Effector memory CD8-positive, alpha-beta T cell (primary cell): ENCODE data around the gene GPR148.
A peak's percentile ranks its signal among the peaks of the same experiment; 100 is the strongest.
"Not testable (repeated sequence)": the region's sequence is repeated elsewhere in the genome, so short reads cannot be mapped to it uniquely, and the experiment has no call there.

ENCODE experiments used
- ATAC-seq: fragments of 150-1000 bp; cut with Tn5 transposase; replicated peaks from 2 replicates; pipeline ENCODE4 v1.10.0; 2021; ENCODE audit warnings: mild to moderate bottlenecking, moderate library complexity
- DNase-seq, 3 experiments: peaks; one replicate each; pipeline ENCODE4 v3.0.0; 2021
- H3K27ac Mint-ChIP-seq, 2 donors: one replicate each; pipeline ENCODE4 v1.8.0; 2022; ENCODE audit warnings: mild to moderate bottlenecking in 2 of 2, mixed read lengths in 2 of 2, moderate library complexity in 2 of 2
- H3K27me3 Mint-ChIP-seq, 2 donors: one replicate each; pipeline ENCODE4 v1.8.0; 2022; ENCODE audit warnings: mixed read lengths in 2 of 2
- H3K36me3 Mint-ChIP-seq: one replicate; pipeline ENCODE4 v1.8.0; 2022; ENCODE audit warnings: mild to moderate bottlenecking, moderate library complexity, mixed read lengths; ENCODE audit not compliant: insufficient read depth
- H3K4me1 Mint-ChIP-seq, 2 donors: one replicate each; pipeline ENCODE4 v1.8.0; 2022; ENCODE audit warnings: low read depth in 2 of 2, mixed read lengths in 2 of 2
- H3K4me3 Mint-ChIP-seq, 2 donors: one replicate each; pipeline ENCODE4 v1.8.0; 2022; ENCODE audit warnings: mild to moderate bottlenecking in 2 of 2, mixed read lengths in 2 of 2, moderate library complexity in 2 of 2
- H3K9me3 Mint-ChIP-seq, 2 donors: one replicate each; pipeline ENCODE4 v1.8.0; 2022; ENCODE audit warnings: mixed read lengths in 2 of 2

The GPR148 gene

GRCh38 chr2:130732257-130732656 is 3.4 kb downstream of the GPR148 start:
- not testable (repeated sequence) for H3K4me3 Mint-ChIP-seq

GRCh38 chr2:130735200-130735599 is 6.3 kb downstream of the GPR148 start:
- H3K4me1 Mint-ChIP-seq: no peaks in the 10 kb centered on the region
- H3K36me3 Mint-ChIP-seq: peaks cover 3% of the 10 kb centered on the region
- no peak overlapping the region for H3K4me3 Mint-ChIP-seq
- no peak overlapping the region for H3K27ac Mint-ChIP-seq
- no peak for ATAC-seq
- H3K27me3 Mint-ChIP-seq: peaks cover 14 to 18% of the 10 kb centered on the region in 2 donors
- peaks cover 4 to 11% of the 10 kb centered on the region in 2 donors for H3K9me3 Mint-ChIP-seq
- DNase-seq: no peak

More at GRCh38 chr2:130732257-130732656, 3.4 kb downstream of the GPR148 start:
- H3K4me1 Mint-ChIP-seq: peaks cover 9 to 12% of the 10 kb centered on the region in 2 donors
- not testable (repeated sequence) for H3K27ac Mint-ChIP-seq, H3K27me3 Mint-ChIP-seq, ATAC-seq, DNase-seq
- H3K36me3 Mint-ChIP-seq: peaks cover 15% of the 10 kb centered on the region
- peaks cover 4 to 16% of the 10 kb centered on the region in 2 donors for H3K9me3 Mint-ChIP-seq

GRCh38 chr2:130736487-130736886 is 7.6 kb downstream of the GPR148 start:
- H3K27me3 Mint-ChIP-seq: peaks cover 26 to 31% of the 10 kb centered on the region in 2 donors
- ATAC-seq (no peak), DNase-seq (no peak)
- H3K4me3 Mint-ChIP-seq: no peak overlapping the region
- H3K9me3 Mint-ChIP-seq: peaks cover 4 to 11% of the 10 kb centered on the region in 2 donors
- peaks cover 3% of the 10 kb centered on the region for H3K36me3 Mint-ChIP-seq
- H3K4me1 Mint-ChIP-seq: no peaks in the 10 kb centered on the region
- H3K27ac Mint-ChIP-seq: no peak overlapping the region

- H3K9me3 Mint-ChIP-seq: peaks cover 4 to 11% of the 10 kb centered on the region in 2 donors
- DNase-seq (no peak), ATAC-seq (no peak)
- peaks cover 26 to 31% of the 10 kb centered on the region in 2 donors for H3K27me3 Mint-ChIP-seq
- no peak overlapping the region for H3K27ac Mint-ChIP-seq
- no peaks in the 10 kb centered on the region for H3K4me1 Mint-ChIP-seq
- no peak overlapping the region for H3K4me3 Mint-ChIP-seq
- peaks cover 5% of the 10 kb centered on the region for H3K36me3 Mint-ChIP-seq
Measured at GRCh38 chr2:130737592-130737991, 8.7 kb downstream of the GPR148 start.

GRCh38 chr2:130740671-130741070 is 11.8 kb downstream of the GPR148 start:
- H3K4me1 Mint-ChIP-seq: no peaks in the 10 kb centered on the region
- no peaks in the 10 kb centered on the region for H3K9me3 Mint-ChIP-seq
- H3K27me3 Mint-ChIP-seq: peaks cover 37 to 53% of the 10 kb centered on the region in 2 donors
- no peak overlapping the region for H3K4me3 Mint-ChIP-seq
- no peak for ATAC-seq
- no peak overlapping the region for H3K27ac Mint-ChIP-seq
- peaks cover 5% of the 10 kb centered on the region for H3K36me3 Mint-ChIP-seq
- DNase-seq: no peak

- DNase-seq: no peak
- H3K9me3 Mint-ChIP-seq: no peaks in the 10 kb centered on the region
- no peak overlapping the region for H3K4me3 Mint-ChIP-seq
- no peaks in the 10 kb centered on the region for H3K4me1 Mint-ChIP-seq
- H3K27me3 Mint-ChIP-seq: peaks cover 32 to 52% of the 10 kb centered on the region in 2 donors
- ATAC-seq: no peak
- peaks cover 2% of the 10 kb centered on the region for H3K36me3 Mint-ChIP-seq
- no peak overlapping the region for H3K27ac Mint-ChIP-seq
Measured at GRCh38 chr2:130743278-130743677, 14.4 kb downstream of the GPR148 start.

GRCh38 chr2:130744287-130745117 is 15.6 kb downstream of the GPR148 start:
- Mint-ChIP-seq H3K4me1 (no peaks in the 10 kb centered on the region), H3K4me3 (no peak overlapping the region), H3K27me3 (peaks cover 24 to 45% of the 10 kb centered on the region in 2 donors), H3K27ac (no peak overlapping the region), H3K9me3 (no peaks in the 10 kb centered on the region), H3K36me3 (peaks cover 2% of the 10 kb centered on the region)
- DNase-seq (no peak), ATAC-seq (no peak)

GRCh38 chr2:130749078-130749477 is 20.2 kb downstream of the GPR148 start:
- H3K27ac Mint-ChIP-seq: no peak overlapping the region
- no peak overlapping the region for H3K4me3 Mint-ChIP-seq
- no peaks in the 10 kb centered on the region for H3K36me3 Mint-ChIP-seq
- ATAC-seq: no peak
- no peaks in the 10 kb centered on the region for H3K9me3 Mint-ChIP-seq
- DNase-seq: no peak
- peaks cover 34 to 37% of the 10 kb centered on the region in 2 donors for H3K27me3 Mint-ChIP-seq
- H3K4me1 Mint-ChIP-seq: no peaks in the 10 kb centered on the region

- no peaks in the 10 kb centered on the region for H3K36me3 Mint-ChIP-seq
- peaks cover 33 to 37% of the 10 kb centered on the region in 2 donors for H3K27me3 Mint-ChIP-seq
- no peaks in the 10 kb centered on the region for H3K4me1 Mint-ChIP-seq
- no peak overlapping the region for H3K4me3 Mint-ChIP-seq
- no peak for DNase-seq
- no peak overlapping the region for H3K27ac Mint-ChIP-seq
- no peak for ATAC-seq
- H3K9me3 Mint-ChIP-seq: no peaks in the 10 kb centered on the region
Measured at GRCh38 chr2:130749641-130750040, 20.8 kb downstream of the GPR148 start.

GRCh38 chr2:130754811-130755210 is 25.9 kb downstream of the GPR148 start:
- H3K27me3 Mint-ChIP-seq: peaks cover 59 to 61% of the 10 kb centered on the region in 2 donors
- peaks cover 0 to 9% of the 10 kb centered on the region in 2 donors for H3K4me1 Mint-ChIP-seq
- DNase-seq: no peak
- no peak for ATAC-seq
- peak overlapping the region; percentile 15 to 63 for H3K4me3 Mint-ChIP-seq
- no peaks in the 10 kb centered on the region for H3K9me3 Mint-ChIP-seq
- no peak overlapping the region for H3K27ac Mint-ChIP-seq
- no peaks in the 10 kb centered on the region for H3K36me3 Mint-ChIP-seq

- H3K4me1 Mint-ChIP-seq: peaks cover 0 to 9% of the 10 kb centered on the region in 2 donors
- H3K36me3 Mint-ChIP-seq: no peaks in the 10 kb centered on the region
- no peak within 1 kb of the TSS for H3K27ac Mint-ChIP-seq
- DNase-seq (no peak), ATAC-seq (no peak)
- H3K9me3 Mint-ChIP-seq: no peaks in the 10 kb centered on the region
- peak within 1 kb of the TSS; percentile 61 to 63 for H3K4me3 Mint-ChIP-seq
- H3K27me3 Mint-ChIP-seq: peaks cover 58 to 67% of the 10 kb centered on the region in 2 donors
Measured at GRCh38 chr2:130755256-130756052, 26.6 kb downstream of the GPR148 start, which contains the start of gene AMER3. Gene AMER3, plus strand, starts transcription at chr2:130755540. Its CDS starts 6,533 bp downstream, at chr2:130762073.

- DNase-seq (no peak), ATAC-seq (peak; percentile 71)
- Mint-ChIP-seq H3K4me3 (peak overlapping the region; percentile 60 to 70), H3K27me3 (peaks cover 60 to 75% of the 10 kb centered on the region in 2 donors), H3K27ac (no peak overlapping the region), H3K36me3 (peaks cover 2% of the 10 kb centered on the region), H3K9me3 (no peaks in the 10 kb centered on the region), H3K4me1 (peaks cover 0 to 9% of the 10 kb centered on the region in 2 donors)
Measured at GRCh38 chr2:130756053-130756873, 27.4 kb downstream of the GPR148 start.
